ENCODE measurements around the gene MSANTD4. TPM values are rescaled to one million over a fixed set of nuclear protein-coding genes. Genes with fewer than 3 reads are reported as not detected.
"Not testable (repeated sequence)": the region's sequence is repeated elsewhere in the genome, so short reads cannot be mapped to it uniquely, and the experiment has no call there.

MSANTD4 gene
- 22.7 and 32.5 TPM in 2 replicates for total RNA-seq

DNA sequence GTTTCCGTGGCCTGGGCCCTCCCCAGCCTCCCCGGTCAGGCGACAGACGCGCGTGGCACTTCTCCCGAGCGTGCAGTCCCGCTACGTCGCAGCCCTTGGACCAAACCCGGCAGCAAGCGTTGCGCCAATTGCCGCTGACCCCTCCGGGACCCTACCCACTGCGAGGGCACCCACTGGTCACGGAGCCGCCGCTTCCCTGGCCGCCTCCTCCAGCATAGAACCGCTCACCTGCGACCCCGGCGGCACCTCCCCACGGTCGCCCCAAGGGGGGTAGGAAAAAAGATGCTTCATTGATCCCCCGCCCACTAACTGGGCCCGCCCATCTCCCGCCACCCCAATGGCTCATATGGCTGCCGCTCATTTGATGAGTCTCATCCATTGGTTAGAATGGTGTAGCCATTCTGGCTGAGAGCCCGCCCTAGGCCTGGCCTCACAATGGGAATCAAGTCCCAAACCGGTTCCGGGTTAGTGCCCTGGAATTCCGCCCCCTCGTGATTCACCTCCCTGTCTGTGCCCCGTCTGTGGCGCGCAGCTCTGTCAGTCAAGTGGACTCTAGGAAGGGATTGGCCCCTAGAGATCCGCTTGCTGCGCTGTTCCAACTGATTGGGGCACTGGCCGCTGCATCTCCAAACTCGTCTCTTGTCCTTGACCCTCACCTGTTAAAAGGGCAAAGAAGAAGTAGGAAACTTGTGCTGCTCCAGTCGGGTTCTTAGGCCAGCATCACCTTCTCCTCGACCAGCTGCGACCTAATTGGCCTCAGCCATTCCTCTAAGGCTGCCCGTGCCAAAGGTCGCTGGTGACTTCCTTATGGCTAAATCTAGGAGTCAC lies at the start of gene MSANTD4:
TSS of gene MSANTD4 (minus strand) at position 274 of the 828 bp plus-strand sequence. CDS start 11,323 bp downstream, outside the sequence.
- peak; percentile 99 for DNase-seq (ENCODE audit: low read depth, low spot score)

DNA sequence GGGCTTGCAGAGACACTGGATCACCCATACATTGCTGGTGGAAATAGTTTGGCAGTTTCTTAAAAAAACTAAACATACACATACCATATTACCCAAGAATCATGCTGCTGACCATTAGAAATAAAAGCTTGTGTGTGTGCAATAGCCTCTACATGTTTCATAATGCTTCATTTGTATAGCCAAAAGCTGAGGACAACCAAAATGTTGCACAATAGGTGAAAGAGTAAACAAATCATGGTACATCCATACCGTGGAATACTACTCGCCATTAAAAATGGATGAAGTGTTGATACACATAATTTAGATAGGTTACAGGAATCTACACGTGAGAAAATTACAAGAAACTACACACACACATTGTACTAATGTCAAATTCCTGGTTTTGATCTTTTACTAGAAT lies 48.6 kb upstream of the MSANTD4 start:
- DNase-seq (ENCODE audit: low read depth, low spot score) = no peak

DNA sequence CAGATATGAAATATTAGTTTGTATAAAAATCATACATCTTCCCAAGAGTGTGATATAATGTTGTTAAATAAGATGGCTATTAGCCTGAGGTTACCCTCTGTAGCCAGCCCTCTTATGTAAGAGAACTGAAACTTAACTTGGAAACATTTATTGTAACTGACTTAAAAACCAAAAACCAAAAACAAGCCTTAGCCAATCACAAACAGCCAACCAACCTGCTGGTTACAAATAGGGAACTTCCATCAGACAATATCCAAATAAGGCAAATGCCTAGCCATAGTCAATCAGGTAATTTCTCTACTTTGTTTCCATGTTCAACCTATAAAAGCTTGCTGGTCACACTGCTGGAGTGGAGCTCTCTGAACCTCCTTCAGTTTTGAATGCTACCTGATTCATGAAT lies 41.0 kb upstream of the MSANTD4 start:
- DNase-seq (ENCODE audit: low read depth, low spot score) = no peak

DNA sequence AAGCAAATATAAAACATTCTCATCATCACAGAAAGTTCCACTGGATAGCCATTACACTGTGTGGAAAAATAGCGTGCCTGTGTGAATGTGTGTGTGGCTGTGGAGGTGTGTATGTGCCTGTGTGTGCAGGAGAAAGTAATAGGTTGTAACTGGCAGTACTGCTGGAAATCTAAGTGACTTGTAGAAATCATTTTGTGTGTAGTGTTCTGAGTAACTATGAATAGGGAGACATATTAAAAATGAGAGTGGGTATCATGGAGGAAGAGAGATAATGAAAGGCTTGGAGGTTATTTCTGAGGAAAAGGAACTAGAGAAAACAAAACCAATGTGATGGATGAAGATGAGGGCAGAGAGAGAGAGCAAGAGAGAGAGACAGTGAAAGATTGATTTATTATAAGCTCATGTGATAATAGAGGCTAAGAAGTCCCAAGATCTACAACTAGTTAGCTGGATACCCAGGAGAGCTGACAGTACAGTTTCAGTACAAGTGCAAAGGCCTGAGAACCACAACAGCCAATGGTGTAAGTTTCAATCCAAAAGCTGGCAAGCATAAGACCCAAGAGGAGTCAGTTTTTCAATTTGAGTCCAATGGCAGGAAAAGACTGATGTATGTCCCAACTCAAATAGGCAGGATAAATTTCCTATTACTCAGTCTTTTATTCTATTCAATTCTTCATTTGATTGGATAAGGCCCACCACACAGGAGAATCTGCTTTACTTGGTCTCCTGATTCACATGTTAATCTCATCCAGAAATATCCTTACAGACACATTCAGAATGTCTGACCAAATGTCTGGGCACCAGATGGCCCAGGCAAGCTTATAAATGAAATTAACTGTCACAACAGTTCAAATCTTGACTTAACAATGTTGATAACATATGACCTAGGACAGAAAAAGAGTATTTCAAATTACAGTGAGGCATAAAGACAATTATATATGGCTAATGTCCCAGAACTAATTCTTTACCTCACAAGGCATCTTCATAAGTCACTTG lies 40.2 kb upstream of the MSANTD4 start:
- DNase-seq (ENCODE audit: low read depth, low spot score) = no peak

DNA sequence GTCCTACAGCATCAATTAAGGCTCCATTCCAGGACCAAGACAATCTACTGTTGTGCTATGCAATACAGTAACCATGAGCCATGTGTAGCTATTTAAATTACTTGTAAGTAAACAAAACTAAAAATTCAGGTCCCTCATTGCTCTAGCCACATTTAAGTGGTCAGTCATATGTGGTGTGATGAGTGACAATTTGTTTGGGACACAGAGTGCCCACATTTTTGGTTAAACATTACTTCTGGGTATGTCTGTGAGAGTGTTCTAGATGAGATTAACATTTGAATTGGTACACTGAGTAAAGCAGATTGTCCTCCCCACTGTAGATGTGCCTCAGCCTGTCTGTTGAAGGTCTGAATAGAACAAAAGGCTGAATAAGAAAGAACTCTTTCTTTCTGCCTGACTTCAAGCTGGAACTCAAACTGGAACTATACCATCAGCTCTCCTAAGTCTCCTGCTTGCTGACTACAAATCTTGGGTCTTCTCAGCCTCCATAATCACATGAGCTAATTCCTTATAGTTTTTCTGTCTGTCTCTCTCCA lies 39.3 kb upstream of the MSANTD4 start:
- no peak for DNase-seq (ENCODE audit: low read depth, low spot score)

DNA sequence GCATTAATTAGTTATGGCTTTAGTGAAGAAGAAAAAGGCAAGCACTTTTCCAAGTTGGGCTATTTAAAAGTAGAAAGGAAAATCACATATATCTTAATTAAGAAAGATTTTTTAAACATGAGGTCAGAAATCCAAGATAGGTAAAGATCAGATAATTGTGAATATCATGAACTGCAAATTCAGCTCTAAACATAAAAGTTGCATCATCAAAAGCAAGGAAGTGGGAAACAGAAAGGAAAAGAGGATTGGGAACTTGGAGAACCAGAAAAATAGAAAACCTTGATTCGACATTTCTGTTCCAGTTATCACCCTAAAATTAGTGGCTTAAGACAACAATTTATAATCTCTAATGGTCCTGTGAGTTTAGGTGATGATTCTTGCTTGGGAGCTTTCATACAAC lies 37.6 kb upstream of the MSANTD4 start:
- no peak for DNase-seq (ENCODE audit: low read depth, low spot score)

DNA sequence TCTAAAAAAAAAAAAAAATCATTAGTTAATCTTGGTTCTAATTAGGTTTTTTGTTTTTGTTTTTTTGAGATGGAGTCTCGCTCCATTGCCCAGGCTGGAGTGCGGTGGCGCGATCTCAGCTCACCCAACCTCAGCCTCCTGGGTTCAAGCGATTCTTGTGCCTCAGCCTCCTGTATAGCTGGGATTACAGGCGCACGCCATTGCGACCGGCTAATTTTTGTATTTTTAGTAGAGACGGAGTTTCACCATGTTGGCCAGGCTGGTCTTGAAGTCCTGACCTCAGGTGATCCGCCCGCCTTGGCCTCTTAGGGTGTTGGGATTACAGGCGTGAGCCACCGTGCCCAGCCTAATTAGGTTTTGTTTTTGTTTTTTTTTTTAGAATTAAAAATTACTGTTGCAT lies 36.3 kb upstream of the MSANTD4 start:
- DNase-seq (ENCODE audit: low read depth, low spot score) = not testable (repeated sequence)

DNA sequence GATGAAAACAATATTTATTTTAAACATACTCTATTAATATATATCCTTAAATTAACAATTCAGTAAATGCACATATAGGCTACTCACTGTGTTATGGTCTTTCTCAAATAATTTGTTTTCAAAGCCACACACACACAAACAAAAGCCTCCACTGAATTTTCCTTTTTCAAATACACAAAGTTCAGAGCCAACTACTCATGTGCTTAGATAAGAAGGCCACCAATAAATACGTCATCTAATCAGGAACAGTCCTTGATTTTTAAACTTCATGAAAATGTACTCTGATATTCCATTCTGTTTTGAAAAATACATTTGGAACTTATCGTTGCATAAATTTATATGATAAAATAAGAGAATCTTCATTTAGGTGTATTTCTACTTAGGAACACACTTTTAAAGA lies 29.1 kb upstream of the MSANTD4 start:
- DNase-seq (ENCODE audit: low read depth, low spot score) = no peak

DNA sequence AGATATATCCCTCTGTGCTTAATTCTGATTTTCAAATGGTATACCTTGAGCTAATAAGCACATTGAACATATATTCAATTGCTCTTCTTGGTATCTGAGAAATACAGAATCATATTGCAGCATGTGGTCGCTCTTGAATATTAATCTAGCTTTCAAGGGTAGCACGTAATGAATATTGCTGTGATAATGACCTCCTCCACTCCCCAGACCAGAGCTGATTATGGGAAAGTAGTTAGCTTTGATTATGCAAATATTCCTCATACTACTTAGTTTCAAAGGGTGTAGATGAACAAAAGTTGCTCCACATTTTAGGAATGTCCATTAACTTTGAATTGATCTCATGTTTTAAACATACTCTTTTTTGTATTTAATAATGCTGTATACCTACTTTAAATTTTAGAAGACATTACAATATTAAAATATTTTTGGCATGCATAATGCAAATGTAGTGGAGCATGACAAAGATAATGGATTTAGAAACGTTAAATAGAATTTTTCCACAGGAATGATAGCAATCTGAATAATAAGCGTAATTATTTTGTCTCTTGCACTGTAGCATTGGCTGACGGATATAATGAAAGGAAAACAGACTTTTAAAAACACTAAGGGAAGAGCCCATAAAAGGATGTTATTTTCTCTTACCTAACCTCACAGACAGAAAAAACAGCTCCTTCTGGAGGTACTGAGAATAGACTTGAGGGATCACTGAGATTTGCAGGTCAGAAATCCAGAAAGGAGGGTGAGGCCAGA lies 27.9 kb upstream of the MSANTD4 start:
- DNase-seq (ENCODE audit: low read depth, low spot score) = no peak

DNA sequence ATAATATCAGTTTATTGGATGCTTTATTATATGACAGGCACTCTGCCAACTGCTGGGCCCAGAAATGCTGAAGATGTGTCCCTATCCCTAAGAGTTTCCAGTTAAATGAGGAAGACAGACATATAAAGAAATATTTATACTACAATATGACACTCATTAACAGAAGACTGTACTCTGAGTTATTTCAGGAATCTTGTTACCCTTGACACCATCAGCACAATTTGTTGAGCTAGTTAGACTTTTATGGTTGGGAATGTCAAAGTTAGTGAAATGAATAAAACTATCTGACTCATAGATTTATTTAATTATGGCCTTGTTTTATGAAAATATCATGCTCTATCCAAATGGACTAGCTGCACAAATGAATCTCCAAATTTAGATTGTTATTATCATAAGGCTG lies 25.6 kb upstream of the MSANTD4 start:
- no peak for DNase-seq (ENCODE audit: low read depth, low spot score)

DNA sequence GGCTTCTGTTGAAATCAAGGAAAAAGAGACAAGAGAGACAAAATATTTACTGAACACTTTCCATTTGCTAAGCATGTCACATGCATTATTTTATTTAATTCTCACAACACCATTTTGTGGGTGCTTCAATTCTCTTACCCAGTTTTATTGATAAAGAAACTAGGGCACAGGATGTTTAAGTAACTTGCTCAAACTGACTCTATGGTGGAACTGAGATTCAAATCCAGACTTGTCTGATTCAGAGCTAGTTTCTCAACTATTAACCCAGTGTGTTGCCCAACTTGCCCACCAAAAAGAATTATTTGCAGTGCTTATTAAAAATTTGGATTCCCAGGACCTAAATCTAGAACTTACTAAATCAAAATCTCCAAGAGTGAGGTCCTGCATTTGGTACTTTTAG lies 21.5 kb upstream of the MSANTD4 start:
- no peak for DNase-seq (ENCODE audit: low read depth, low spot score)

DNA sequence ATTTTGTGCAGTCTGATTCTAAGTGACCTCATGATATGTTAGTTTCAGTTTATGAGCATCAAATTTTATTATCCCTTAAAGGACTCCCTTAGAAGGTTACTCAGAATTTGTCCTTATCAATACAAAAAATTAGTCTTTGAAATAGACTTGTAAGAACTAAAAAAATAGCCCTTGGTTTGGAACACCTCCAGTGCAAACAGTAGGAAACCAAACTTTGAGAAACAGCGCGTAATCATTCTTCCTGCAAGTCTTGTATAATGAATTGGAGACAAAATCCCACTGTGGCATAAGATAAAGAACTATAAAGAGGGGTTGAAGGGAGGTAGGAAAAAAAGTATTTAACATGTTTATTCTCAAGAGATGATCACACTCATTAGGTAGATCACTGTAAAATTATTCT lies 10.8 kb upstream of the MSANTD4 start:
- DNase-seq (ENCODE audit: low read depth, low spot score) = no peak

DNA sequence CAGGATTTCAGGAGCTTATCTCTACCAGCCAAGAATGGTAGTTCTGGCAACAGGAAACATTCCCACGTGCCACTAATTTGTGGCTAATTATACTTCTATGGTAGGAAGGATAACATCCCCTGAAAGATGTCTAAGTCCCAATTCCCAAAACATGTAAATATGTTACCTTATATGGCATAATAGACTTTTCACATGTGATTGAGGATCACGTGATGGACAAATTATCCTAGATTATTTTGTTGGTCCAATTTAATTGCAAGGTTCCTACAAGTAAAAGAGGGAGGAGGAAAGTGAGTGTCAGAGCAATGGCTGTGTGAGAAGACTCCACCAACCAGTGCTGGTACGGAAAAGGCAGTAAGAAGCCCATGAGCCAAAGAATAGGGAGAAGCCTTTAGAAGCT lies 9.9 kb upstream of the MSANTD4 start:
- DNase-seq (ENCODE audit: low read depth, low spot score) = no peak

DNA sequence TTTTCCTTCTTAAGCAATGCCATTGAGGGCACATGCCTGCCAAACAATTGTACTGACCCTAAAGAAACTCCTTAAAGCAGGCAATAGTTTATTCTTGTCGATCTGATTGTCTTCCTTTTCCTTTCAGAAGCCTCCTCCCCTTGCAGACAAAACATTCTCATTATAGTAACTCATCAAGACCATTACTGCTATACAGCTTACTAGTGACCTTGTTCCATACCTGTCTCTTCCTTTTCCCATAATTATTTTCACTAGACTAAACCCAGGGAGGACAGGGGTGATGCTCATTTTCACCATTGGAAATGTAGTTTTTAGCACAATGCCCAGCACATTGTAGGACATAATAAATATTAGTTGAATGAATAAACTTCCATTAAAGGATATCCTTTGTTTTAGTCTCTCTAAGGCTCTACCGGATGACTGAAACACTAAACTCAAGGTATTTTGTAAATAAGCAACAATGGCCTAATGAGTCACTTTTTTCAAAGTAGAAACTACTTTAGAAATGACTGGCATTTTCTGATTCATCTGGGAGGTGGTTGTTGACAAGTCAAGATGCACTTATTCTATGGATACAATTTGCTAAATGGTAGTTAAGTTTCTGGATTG lies 9.3 kb upstream of the MSANTD4 start:
- peak; percentile 17 for DNase-seq (ENCODE audit: low read depth, low spot score)

DNA sequence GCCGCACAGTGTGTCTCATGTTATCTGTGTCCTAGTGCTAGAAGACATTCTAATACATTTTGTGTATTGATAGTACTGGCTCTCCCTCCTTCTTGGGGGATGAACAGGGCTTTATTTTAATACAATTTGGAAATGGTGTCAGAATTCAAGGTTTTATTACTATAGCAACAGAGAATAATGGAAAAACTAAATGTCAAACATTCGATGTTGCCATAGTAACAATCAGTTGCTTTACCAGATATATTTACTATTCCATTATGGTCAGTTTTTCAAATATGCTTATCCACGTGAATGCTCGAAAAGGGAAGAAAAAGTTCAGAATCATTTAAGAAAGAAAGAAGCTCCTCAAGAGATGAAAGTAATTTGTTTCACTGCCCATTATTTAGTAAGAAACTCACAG lies 8.6 kb upstream of the MSANTD4 start:
- DNase-seq (ENCODE audit: low read depth, low spot score) = no peak

DNA sequence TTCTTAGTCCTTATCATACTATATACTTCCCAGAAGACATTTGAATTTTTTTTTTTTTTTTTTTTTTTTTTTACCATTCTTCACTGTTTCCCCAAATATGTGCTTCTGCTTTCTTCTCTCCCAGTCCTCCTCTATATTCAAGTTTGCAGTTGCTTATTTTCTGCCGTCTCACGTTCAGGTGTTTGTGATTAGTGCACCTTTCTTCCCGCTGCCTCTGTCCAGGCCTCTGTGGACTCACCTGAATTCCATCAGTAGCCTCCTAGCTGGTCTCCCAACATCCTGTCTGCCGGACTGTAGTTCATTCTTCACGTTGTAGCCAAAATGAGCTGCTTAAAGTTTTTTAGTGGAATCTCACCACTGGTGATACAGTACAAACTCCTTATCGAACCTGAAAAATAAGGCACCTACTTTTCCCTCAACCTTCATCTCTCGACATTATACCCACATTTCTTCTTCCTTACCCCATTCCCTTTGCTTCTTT lies 795 bp upstream of the MSANTD4 start:
- no peak for DNase-seq (ENCODE audit: low read depth, low spot score)

DNA sequence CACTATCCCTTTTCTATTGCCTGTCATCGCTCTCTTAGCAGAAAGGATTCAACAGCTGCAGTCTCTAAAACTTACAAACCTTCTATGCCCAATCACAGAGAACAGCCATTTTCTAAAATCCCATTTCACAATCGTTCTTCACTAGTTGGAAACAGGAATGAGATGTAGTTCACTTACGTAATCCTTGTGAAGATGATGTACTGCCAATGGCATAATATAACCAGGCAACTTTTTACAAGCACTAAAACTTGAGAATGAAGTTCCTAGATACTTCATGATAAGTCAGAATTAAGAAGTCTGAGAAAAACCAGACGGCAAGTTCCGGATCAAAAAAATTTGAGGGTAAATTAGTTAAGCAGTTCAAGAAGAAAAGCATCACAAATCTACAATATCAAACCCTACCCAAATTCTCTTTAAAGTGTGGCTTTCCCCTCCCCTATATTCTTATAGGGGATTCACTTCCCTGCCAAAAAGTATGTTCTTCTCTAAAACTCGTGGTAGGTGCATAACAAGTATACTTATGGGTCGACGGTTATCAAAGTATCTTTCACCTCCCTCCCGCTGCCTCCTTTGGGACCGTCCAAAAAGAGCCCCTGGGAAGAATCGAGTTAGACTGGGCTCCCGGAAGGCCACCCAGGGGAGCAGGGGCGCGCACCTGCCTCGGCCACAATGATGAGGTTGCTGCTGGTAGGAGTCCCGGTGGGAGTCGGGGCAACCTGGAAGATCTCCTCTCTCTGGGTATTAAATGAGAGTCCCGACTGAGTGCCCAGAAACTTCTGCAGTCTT lies 666 bp downstream of the MSANTD4 start:
- DNase-seq (ENCODE audit: low read depth, low spot score) = no peak

DNA sequence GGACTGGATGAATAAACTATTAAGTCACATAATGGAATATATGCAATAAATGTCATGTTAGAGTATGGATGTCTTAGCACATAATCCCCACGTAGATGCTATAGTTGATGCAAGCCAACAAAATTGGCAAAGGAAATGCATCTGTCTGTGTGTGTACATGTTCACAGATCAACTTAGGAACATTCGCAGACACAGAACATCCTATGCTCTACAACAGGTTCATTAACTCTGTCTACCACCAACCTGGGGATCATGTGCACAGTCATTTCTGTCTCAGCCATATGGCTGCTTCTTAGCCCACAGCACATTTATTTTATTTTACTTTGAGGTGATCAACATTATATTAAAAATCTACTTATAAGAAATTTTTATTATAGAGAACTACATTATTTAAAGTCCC lies 4.9 kb downstream of the MSANTD4 start:
- no peak for DNase-seq (ENCODE audit: low read depth, low spot score)

DNA sequence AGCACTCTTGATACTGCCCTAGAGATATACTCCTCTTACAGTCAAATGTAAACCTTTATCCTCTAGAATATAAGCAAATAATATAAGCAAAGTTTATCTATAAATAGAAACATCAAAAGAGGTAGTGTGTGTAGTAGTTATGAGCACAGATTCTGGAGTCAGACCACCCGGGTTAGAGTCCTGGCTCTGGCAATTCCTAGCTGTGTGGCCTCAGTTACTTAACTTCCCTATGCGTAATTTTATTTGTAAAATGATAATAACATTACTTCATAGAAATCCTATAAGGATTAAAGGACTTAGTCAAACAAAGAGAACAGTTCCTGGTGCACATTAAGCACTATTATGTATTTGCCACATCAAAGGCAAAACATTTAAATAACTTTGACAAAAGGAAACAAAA lies 7.0 kb downstream of the MSANTD4 start:
- DNase-seq (ENCODE audit: low read depth, low spot score) = no peak

DNA sequence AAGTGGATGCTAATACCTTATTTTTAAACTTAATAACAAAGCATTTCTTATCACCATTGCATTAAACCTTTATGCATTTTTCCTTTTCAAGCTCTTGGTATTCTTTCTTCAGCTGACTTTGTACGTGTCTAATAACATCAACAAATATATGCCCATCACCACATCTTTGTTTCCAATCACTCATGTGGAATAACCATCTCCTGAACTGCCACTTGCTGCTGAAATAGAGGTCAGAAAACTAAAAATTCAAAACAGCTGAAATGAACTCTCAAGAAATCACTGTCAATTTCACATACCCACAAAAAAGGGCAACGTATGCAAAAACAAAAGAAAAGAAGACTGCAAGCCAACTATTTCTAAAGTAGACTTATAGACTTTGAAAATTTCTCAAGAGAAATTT lies 7.4 kb downstream of the MSANTD4 start:
- no peak for DNase-seq (ENCODE audit: low read depth, low spot score)

Data from pulmonary artery endothelial cell (primary cell).